ENCODE data around the gene GMDS.
"Not testable (repeated sequence)": the region's sequence is repeated elsewhere in the genome, so short reads cannot be mapped to it uniquely, and the experiment has no call there.

Gene GMDS

DNA sequence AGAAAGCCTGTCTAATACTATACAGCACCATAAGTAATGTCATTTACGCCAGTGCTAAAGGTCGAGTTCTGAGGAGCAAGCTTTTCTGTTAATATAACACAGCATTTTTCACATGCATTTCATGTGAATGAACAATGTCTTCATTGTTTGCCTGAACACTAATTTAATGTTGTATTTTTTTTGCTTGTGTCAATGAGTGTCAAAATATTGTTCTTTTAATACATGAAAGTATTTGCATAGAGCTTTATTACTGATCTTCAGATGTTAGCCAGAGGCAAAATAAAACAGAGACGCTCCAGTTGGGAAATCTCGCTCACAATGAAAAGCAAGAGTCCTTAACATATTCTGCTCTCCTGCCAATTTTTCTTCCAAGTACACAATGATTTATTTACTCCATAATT lies 483.9 kb downstream of the GMDS start:
- DNase-seq, result no peak
- 96% methylated on average over 4 of the region's 4 CpGs for WGBS (ENCODE audit: insufficient coverage)

DNA sequence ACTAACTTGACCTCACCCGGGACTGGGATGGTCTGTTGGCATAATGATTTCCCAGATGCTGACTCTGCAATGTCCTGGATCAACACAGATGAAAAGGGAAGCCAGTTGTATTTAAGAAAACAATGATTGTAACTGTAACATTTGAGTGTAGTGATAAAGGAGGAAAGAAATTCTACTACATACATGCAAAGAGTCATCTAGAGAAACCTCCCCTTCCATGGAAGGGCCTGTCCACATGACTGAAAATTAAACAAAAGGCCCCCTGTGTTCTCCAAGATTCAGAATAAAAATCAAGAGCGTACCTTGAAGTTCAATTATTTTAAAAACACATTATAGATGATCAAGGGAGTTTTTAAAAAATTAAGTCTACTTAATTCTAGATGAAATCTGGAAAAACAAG lies 484.5 kb downstream of the GMDS start:
- Histone ChIP-seq H3K27ac (ENCODE audit: insufficient read depth in 1 of 2, low read depth in 1 of 2, low read length in 2 of 2, poor library complexity in 1 of 2, severe bottlenecking in 2 of 2) (no peak overlapping the region), H3K4me1 (ENCODE audit: control extremely low read depth in 1 of 4, control insufficient read depth in 4 of 4, insufficient read depth in 4 of 4, low read length in 3 of 4) (peaks cover 0 to 3% (median 0%) of the 10 kb centered on the region in 4 experiments), H3K4me3 (ENCODE audit: control insufficient read depth in 1 of 7, extremely low read depth in 1 of 7, insufficient read depth in 4 of 7, low read depth in 2 of 7, low read length in 6 of 7) (no peak overlapping the region), H3K9me3 (ENCODE audit: control extremely low read depth in 1 of 5, control insufficient read depth in 4 of 5, insufficient read depth in 2 of 5, low read depth in 1 of 5, low read length in 4 of 5) (no peaks in the 10 kb centered on the region), H3K27me3 (replicated peaks in 2 of 5; ENCODE audit: control insufficient read depth in 4 of 5, insufficient read depth in 5 of 5, low read length in 4 of 5) (no peaks in the 10 kb centered on the region), H3K36me3 (ENCODE audit: control insufficient read depth in 4 of 4, insufficient read depth in 4 of 4, low read length in 3 of 4) (peaks cover 0 to under 1% (median 0%) of the 10 kb centered on the region in 4 experiments)
- DNase-seq, result no peak
- 100% methylated on average over 1 of the region's 2 CpGs for WGBS (ENCODE audit: insufficient coverage)
- ChIA-PET POLR2A (no interaction called here), CTCF (interaction anchor here (0.8 kb wide), 1 partner anchor 8 kb away, joined by 3 read pairs; no protein-coding TSS in a partner anchor)

More for the DNA sequence above, 483.9 kb downstream of the GMDS start:
- ChIA-PET CTCF (interaction anchor here (0.8 to 1.1 kb wide), 2 partner anchors 9 to 13 kb away, joined by 3 read pairs; no protein-coding TSS in a partner anchor), POLR2A (no interaction called here)
- no peak overlapping the region for H3K27ac ChIP-seq (ENCODE audit: insufficient read depth in 1 of 2, low read depth in 1 of 2, low read length in 2 of 2, poor library complexity in 1 of 2, severe bottlenecking in 2 of 2)
- H3K27me3 ChIP-seq (replicated peaks in 2 of 5; ENCODE audit: control insufficient read depth in 4 of 5, insufficient read depth in 5 of 5, low read length in 4 of 5), result no peaks in the 10 kb centered on the region
- peaks cover 0 to 3% (median 0%) of the 10 kb centered on the region in 4 experiments for H3K36me3 ChIP-seq (ENCODE audit: control insufficient read depth in 4 of 4, insufficient read depth in 4 of 4, low read length in 3 of 4)
- no peaks in the 10 kb centered on the region for H3K9me3 ChIP-seq (ENCODE audit: control extremely low read depth in 1 of 5, control insufficient read depth in 4 of 5, insufficient read depth in 2 of 5, low read depth in 1 of 5, low read length in 4 of 5)
- H3K4me1 ChIP-seq (ENCODE audit: control extremely low read depth in 1 of 4, control insufficient read depth in 4 of 4, insufficient read depth in 4 of 4, low read length in 3 of 4), result peaks cover 0 to 3% (median 0%) of the 10 kb centered on the region in 4 experiments
- H3K4me3 ChIP-seq (ENCODE audit: control insufficient read depth in 1 of 7, extremely low read depth in 1 of 7, insufficient read depth in 4 of 7, low read depth in 2 of 7, low read length in 6 of 7), result no peak overlapping the region

DNA sequence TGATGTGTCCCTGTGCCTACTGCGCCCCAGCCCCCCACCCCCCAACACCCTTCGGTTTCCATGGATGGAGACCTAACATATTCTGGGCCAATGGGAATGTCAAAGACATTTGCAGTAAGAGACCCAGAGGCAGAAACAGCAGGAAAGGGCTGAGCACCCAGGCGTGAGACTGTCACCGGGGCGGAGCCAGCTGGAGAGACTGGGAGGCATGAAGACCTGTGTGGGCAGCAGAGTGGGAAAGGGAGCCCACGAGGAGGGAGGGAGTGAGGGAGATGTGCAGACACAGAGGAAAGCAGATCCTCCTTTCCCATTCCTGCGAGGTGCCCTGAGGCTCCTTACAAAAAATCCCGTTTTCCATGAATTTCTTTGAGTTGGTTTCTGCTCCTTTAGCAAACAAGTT lies 485.5 kb downstream of the GMDS start:
- H3K4me1 ChIP-seq (ENCODE audit: control extremely low read depth in 1 of 4, control insufficient read depth in 4 of 4, insufficient read depth in 4 of 4, low read length in 3 of 4), result peaks cover 0 to 3% (median 0%) of the 10 kb centered on the region in 4 experiments
- no peak overlapping the region for H3K27ac ChIP-seq (ENCODE audit: insufficient read depth in 1 of 2, low read depth in 1 of 2, low read length in 2 of 2, poor library complexity in 1 of 2, severe bottlenecking in 2 of 2)
- H3K4me3 ChIP-seq (ENCODE audit: control insufficient read depth in 1 of 7, extremely low read depth in 1 of 7, insufficient read depth in 4 of 7, low read depth in 2 of 7, low read length in 6 of 7), result no peak overlapping the region
- 100% methylated on average over 7 of the region's 8 CpGs for WGBS (ENCODE audit: insufficient coverage)
- CTCF ChIA-PET, result no interaction called here
- H3K36me3 ChIP-seq (ENCODE audit: control insufficient read depth in 4 of 4, insufficient read depth in 4 of 4, low read length in 3 of 4), result no peaks in the 10 kb centered on the region
- no peaks in the 10 kb centered on the region for H3K27me3 ChIP-seq (replicated peaks in 2 of 5; ENCODE audit: control insufficient read depth in 4 of 5, insufficient read depth in 5 of 5, low read length in 4 of 5)
- H3K9me3 ChIP-seq (ENCODE audit: control extremely low read depth in 1 of 5, control insufficient read depth in 4 of 5, insufficient read depth in 2 of 5, low read depth in 1 of 5, low read length in 4 of 5), result no peaks in the 10 kb centered on the region
- POLR2A ChIA-PET, result no interaction called here
- DNase-seq, result no peak

DNA sequence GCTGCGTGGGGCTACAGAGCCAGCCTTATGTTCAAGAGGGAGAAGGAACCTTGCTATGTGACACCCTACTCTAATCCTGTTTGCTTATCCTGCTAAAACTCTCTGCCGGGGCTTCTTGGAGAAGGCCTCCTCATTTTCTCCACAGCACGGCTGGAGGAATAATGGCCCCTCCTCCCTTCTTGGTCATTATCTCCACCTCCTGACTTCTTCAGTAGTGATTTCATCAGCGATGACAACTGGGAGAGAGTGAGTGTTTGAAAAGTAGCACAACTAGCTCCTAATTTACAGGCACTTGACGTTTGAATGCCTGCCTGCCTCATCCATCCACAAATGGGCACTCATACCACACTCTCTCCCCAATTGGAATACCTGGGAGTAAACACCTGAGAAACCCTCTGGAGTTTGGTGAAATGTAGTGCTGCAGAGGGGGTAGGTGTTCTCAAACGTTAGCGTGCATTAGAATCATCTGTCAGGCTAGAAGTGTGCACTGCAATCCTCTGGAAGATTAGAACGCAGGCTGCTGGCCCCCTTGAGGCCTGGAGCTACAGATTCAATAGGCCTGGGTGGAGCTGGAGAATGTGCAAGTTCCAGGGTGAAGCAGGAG lies 487.2 kb downstream of the GMDS start:
- 78% methylated on average over 5 of the region's 8 CpGs for WGBS (ENCODE audit: insufficient coverage)
- no peaks in the 10 kb centered on the region for H3K36me3 ChIP-seq (ENCODE audit: control insufficient read depth in 4 of 4, insufficient read depth in 4 of 4, low read length in 3 of 4)
- no peak overlapping the region for H3K27ac ChIP-seq (ENCODE audit: insufficient read depth in 1 of 2, low read depth in 1 of 2, low read length in 2 of 2, poor library complexity in 1 of 2, severe bottlenecking in 2 of 2)
- ChIA-PET CTCF (no interaction called here), POLR2A (no interaction called here)
- H3K27me3 ChIP-seq (replicated peaks in 2 of 5; ENCODE audit: control insufficient read depth in 4 of 5, insufficient read depth in 5 of 5, low read length in 4 of 5), result no peaks in the 10 kb centered on the region
- DNase-seq, result no peak
- no peak overlapping the region for H3K4me3 ChIP-seq (ENCODE audit: control insufficient read depth in 1 of 7, extremely low read depth in 1 of 7, insufficient read depth in 4 of 7, low read depth in 2 of 7, low read length in 6 of 7)
- peaks cover 0 to 6% (median 0%) of the 10 kb centered on the region in 5 experiments for H3K9me3 ChIP-seq (ENCODE audit: control extremely low read depth in 1 of 5, control insufficient read depth in 4 of 5, insufficient read depth in 2 of 5, low read depth in 1 of 5, low read length in 4 of 5)
- H3K4me1 ChIP-seq (ENCODE audit: control extremely low read depth in 1 of 4, control insufficient read depth in 4 of 4, insufficient read depth in 4 of 4, low read length in 3 of 4), result no peaks in the 10 kb centered on the region

DNA sequence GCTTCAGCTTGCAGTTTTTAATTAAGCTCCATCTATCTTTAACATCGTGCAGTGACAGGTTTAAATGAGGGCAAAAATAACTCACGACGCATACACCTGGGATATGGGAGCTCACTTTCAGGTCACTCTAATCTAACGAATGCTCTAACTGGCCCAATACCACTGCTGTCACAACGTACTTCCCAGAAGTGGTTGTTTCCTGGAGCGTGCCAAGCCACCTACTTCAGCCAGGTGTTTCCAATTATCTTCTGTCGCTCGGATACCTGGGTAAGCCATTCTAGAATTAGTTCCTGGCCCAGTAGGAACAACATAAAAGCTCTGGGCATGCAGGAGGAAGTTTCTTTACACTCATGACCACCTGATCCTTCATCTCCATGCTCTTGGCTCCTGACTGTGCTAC lies 488.3 kb downstream of the GMDS start:
- H3K27me3 ChIP-seq (replicated peaks in 2 of 5; ENCODE audit: control insufficient read depth in 4 of 5, insufficient read depth in 5 of 5, low read length in 4 of 5), result no peaks in the 10 kb centered on the region
- CTCF ChIA-PET, result interaction anchor here (0.8 kb wide), 1 partner anchor 70 kb away, joined by 3 read pairs; no protein-coding TSS in a partner anchor
- no peak overlapping the region for H3K27ac ChIP-seq (ENCODE audit: insufficient read depth in 1 of 2, low read depth in 1 of 2, low read length in 2 of 2, poor library complexity in 1 of 2, severe bottlenecking in 2 of 2)
- H3K9me3 ChIP-seq (ENCODE audit: control extremely low read depth in 1 of 5, control insufficient read depth in 4 of 5, insufficient read depth in 2 of 5, low read depth in 1 of 5, low read length in 4 of 5), result peaks cover 0 to 6% (median 0%) of the 10 kb centered on the region in 5 experiments
- H3K36me3 ChIP-seq (ENCODE audit: control insufficient read depth in 4 of 4, insufficient read depth in 4 of 4, low read length in 3 of 4), result no peaks in the 10 kb centered on the region
- H3K4me1 ChIP-seq (ENCODE audit: control extremely low read depth in 1 of 4, control insufficient read depth in 4 of 4, insufficient read depth in 4 of 4, low read length in 3 of 4), result no peaks in the 10 kb centered on the region
- POLR2A ChIA-PET, result no interaction called here
- DNase-seq, result no peak
- no peak overlapping the region for H3K4me3 ChIP-seq (ENCODE audit: control insufficient read depth in 1 of 7, extremely low read depth in 1 of 7, insufficient read depth in 4 of 7, low read depth in 2 of 7, low read length in 6 of 7)
- WGBS (ENCODE audit: insufficient coverage), result 91% methylated on average over 7 of the region's 8 CpGs

DNA sequence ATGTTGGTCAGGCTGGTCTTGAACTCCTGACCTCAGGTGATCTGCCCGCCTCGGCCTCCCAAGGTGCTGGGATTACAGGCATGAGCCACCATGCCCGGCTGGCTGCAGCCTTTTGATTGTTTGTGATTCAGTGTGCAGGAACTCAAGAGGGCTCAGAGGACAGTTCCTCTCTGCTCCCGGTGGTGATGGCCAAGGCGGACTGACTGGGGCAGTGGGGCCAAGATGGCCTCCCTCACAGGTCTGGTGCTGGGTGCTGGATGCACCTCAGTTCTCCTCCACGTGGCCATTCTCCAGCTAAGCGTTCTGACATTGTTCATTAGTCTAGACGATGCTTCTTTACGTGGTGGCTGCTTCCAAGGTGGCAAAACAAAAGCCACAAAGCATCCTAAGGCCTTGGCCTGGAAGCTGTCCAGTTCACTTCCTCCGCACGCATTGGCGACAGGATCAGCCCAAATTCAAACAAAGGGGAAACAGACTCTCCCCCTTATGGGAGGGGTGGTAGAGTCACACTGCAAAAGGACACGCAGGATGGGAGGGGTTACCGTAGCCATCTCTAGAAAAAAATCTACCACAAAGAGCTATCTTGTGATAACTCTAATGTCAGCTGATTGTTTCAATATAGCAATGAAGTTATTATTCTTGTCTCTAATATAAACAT lies 488.8 kb downstream of the GMDS start:
- H3K36me3 ChIP-seq (ENCODE audit: control insufficient read depth in 4 of 4, insufficient read depth in 4 of 4, low read length in 3 of 4), result no peaks in the 10 kb centered on the region
- ChIA-PET POLR2A (no interaction called here), CTCF (interaction anchor here (0.8 kb wide), 1 partner anchor 69 kb away, joined by 3 read pairs; no protein-coding TSS in a partner anchor)
- H3K27ac ChIP-seq (ENCODE audit: insufficient read depth in 1 of 2, low read depth in 1 of 2, low read length in 2 of 2, poor library complexity in 1 of 2, severe bottlenecking in 2 of 2), result no peak overlapping the region
- 78% methylated on average over 10 of the region's 14 CpGs for WGBS (ENCODE audit: insufficient coverage)
- H3K4me3 ChIP-seq (ENCODE audit: control insufficient read depth in 1 of 7, extremely low read depth in 1 of 7, insufficient read depth in 4 of 7, low read depth in 2 of 7, low read length in 6 of 7), result no peak overlapping the region
- H3K9me3 ChIP-seq (ENCODE audit: control extremely low read depth in 1 of 5, control insufficient read depth in 4 of 5, insufficient read depth in 2 of 5, low read depth in 1 of 5, low read length in 4 of 5), result peaks cover 0 to 6% (median 0%) of the 10 kb centered on the region in 5 experiments
- no peaks in the 10 kb centered on the region for H3K4me1 ChIP-seq (ENCODE audit: control extremely low read depth in 1 of 4, control insufficient read depth in 4 of 4, insufficient read depth in 4 of 4, low read length in 3 of 4)
- no peak for DNase-seq
- H3K27me3 ChIP-seq (replicated peaks in 2 of 5; ENCODE audit: control insufficient read depth in 4 of 5, insufficient read depth in 5 of 5, low read length in 4 of 5), result no peaks in the 10 kb centered on the region

DNA sequence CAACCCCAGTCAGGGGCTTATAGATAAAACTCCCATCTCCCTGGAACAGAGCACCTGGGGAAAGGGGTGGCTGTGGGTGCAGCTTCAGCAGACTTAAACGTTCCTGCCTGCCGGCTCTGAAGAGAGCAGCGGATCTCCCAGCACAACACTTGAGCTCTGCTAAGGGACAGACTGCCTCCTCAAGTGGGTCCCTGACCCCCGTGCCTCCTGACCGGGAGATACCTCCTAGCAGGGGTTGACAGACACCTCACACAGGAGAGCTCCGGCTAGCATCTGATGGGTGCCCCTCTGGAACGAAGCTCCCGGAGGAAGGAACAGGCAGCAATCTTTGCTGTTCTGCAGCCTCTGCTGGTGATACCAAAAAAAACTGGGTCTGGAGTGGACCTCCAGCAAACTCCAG lies 494.3 kb downstream of the GMDS start:
- POLR2A ChIA-PET, result not testable (repeated sequence)

More for the DNA sequence above, 494.3 kb downstream of the GMDS start:
- DNase-seq; CTCF ChIA-PET; H3K4me1 ChIP-seq (ENCODE audit: control extremely low read depth in 1 of 4, control insufficient read depth in 4 of 4, insufficient read depth in 4 of 4, low read length in 3 of 4); H3K36me3 ChIP-seq (ENCODE audit: control insufficient read depth in 4 of 4, insufficient read depth in 4 of 4, low read length in 3 of 4); H3K27ac ChIP-seq (ENCODE audit: insufficient read depth in 1 of 2, low read depth in 1 of 2, low read length in 2 of 2, poor library complexity in 1 of 2, severe bottlenecking in 2 of 2); H3K4me3 ChIP-seq (ENCODE audit: control insufficient read depth in 1 of 7, extremely low read depth in 1 of 7, insufficient read depth in 4 of 7, low read depth in 2 of 7, low read length in 6 of 7); H3K27me3 ChIP-seq (replicated peaks in 2 of 5; ENCODE audit: control insufficient read depth in 4 of 5, insufficient read depth in 5 of 5, low read length in 4 of 5): not testable (repeated sequence)
- H3K9me3 ChIP-seq (ENCODE audit: control extremely low read depth in 1 of 5, control insufficient read depth in 4 of 5, insufficient read depth in 2 of 5, low read depth in 1 of 5, low read length in 4 of 5), result peaks cover 0 to 11% (median 7%) of the 10 kb centered on the region in 5 experiments
- WGBS (ENCODE audit: insufficient coverage), result 99% methylated on average over 7 of the region's 8 CpGs

Data from common myeloid progenitor, CD34-positive (primary cell).